Activated CD4-positive, alpha-beta memory T cell treated with anti-CD3 and anti-CD28 coated beads, Interleukin-2, amount 10 ng/mL, durations not matched to agents 7 days and 5 days (primary cell): ENCODE measurements around the gene INSIG1. TPM values are rescaled to one million over a fixed set of nuclear protein-coding genes. Genes with fewer than 3 reads are reported as not detected.

ENCODE experiments used
- CTCF ChIA-PET: fragments of 350-600 bp; sonication (Branson Sonifier 250); formaldehyde crosslinking; loops from one replicate; lab custom pipeline; 2021; ENCODE audit warnings: antibody characterized with exemption, inconsistent platforms; lab: Charles Lee
- POLR2A ChIA-PET: fragments of 350-600 bp; sonication (Branson Sonifier 250); formaldehyde crosslinking; loops from one replicate; lab custom pipeline; 2021; ENCODE audit warnings: antibody characterized with exemption; lab: Charles Lee
- DNase-seq: peaks from one replicate; pipeline ENCODE4 v3.0.0-alpha.2; 2020
- H3K27ac Mint-ChIP-seq: one replicate; pipeline ENCODE4 v1.8.0; 2021; ENCODE audit warnings: mild to moderate bottlenecking, mixed read lengths
- H3K27me3 Mint-ChIP-seq: one replicate; pipeline ENCODE4 v1.8.0; 2021; ENCODE audit warnings: mixed read lengths
- H3K36me3 Mint-ChIP-seq: one replicate; pipeline ENCODE4 v1.8.0; 2021; ENCODE audit warnings: low read depth, mixed read lengths
- H3K4me1 Mint-ChIP-seq: one replicate; pipeline ENCODE4 v1.8.0; 2021; ENCODE audit warnings: mixed read lengths
- H3K4me3 Mint-ChIP-seq: one replicate; pipeline ENCODE4 v1.8.0; 2021; ENCODE audit warnings: mild to moderate bottlenecking, mixed read lengths
- H3K9me3 Mint-ChIP-seq: one replicate; pipeline ENCODE4 v1.8.0; 2021; ENCODE audit warnings: mixed read lengths
- total RNA-seq, 2 experiments: library from RNA; stranded (reverse); gene quantifications; one replicate each; pipeline ENCODE4 v1.2.3, GENCODE V29; 2021

The INSIG1 gene
- total RNA-seq, 2 experiments from 2014 or later, result 276 to 283 TPM

GRCh38 chr7:155281398-155281969 lies 16.2 kb upstream of the INSIG1 start:
- no peak for DNase-seq
- Mint-ChIP-seq H3K27ac (no peak overlapping the region), H3K36me3 (peaks cover 9% of the 10 kb centered on the region), H3K4me1 (peaks cover 97% of the 10 kb centered on the region), H3K9me3 (no peaks in the 10 kb centered on the region), H3K4me3 (no peak overlapping the region), H3K27me3 (peaks cover 9% of the 10 kb centered on the region)
- ChIA-PET POLR2A (interaction anchor here (1.4 to 10.4 kb wide), 2 partner anchors 13 to 16 kb away, joined by 3 to 145 read pairs; partner anchors contain the start of gene INSIG1), CTCF (no interaction called here)

GRCh38 chr7:155282671-155283070 lies 15.0 kb upstream of the INSIG1 start:
- H3K4me1 Mint-ChIP-seq, result peaks cover 97% of the 10 kb centered on the region
- peak overlapping the region; percentile 55 for H3K27ac Mint-ChIP-seq
- no peak for DNase-seq
- H3K9me3 Mint-ChIP-seq, result no peaks in the 10 kb centered on the region
- peaks cover 9% of the 10 kb centered on the region for H3K27me3 Mint-ChIP-seq
- H3K36me3 Mint-ChIP-seq, result peaks cover 18% of the 10 kb centered on the region
- CTCF ChIA-PET, result interaction anchor here (0.9 kb wide), 1 partner anchor 14 kb away, joined by 6 read pairs; no protein-coding TSS in a partner anchor
- H3K4me3 Mint-ChIP-seq, result no peak overlapping the region
- POLR2A ChIA-PET, result interaction anchor here (0.9 to 10.4 kb wide), 4 partner anchors 9 to 77 kb away, joined by 3 to 145 read pairs (median 6); partner anchors contain the start of gene INSIG1

GRCh38 chr7:155283565-155284194 lies 14.0 kb upstream of the INSIG1 start:
- Mint-ChIP-seq H3K9me3 (no peaks in the 10 kb centered on the region), H3K4me1 (peaks cover 95% of the 10 kb centered on the region), H3K36me3 (peaks cover 18% of the 10 kb centered on the region), H3K4me3 (no peak overlapping the region), H3K27me3 (peaks cover 5% of the 10 kb centered on the region), H3K27ac (peak overlapping the region; percentile 55)
- ChIA-PET POLR2A (interaction anchor here (1.8 to 10.4 kb wide), 2 partner anchors 10 to 14 kb away, joined by 7 to 145 read pairs; partner anchors contain the start of gene INSIG1), CTCF (no interaction called here)
- peak; percentile 44 for DNase-seq

- Mint-ChIP-seq H3K27ac (no peak overlapping the region), H3K9me3 (no peaks in the 10 kb centered on the region), H3K36me3 (peaks cover 18% of the 10 kb centered on the region), H3K4me1 (peaks cover 86% of the 10 kb centered on the region), H3K27me3 (peaks cover 5% of the 10 kb centered on the region), H3K4me3 (no peak overlapping the region)
- DNase-seq, result no peak
- ChIA-PET POLR2A (interaction anchor here (1.0 to 10.4 kb wide), 2 partner anchors 13 to 281 kb away, joined by 3 to 145 read pairs; partner anchors contain the start of gene INSIG1), CTCF (no interaction called here)
Measured at GRCh38 chr7:155284496-155285274, 13.0 kb upstream of the INSIG1 start.

GRCh38 chr7:155285423-155285822 lies 12.3 kb upstream of the INSIG1 start:
- H3K9me3 Mint-ChIP-seq, result no peaks in the 10 kb centered on the region
- no peak overlapping the region for H3K4me3 Mint-ChIP-seq
- no peak for DNase-seq
- ChIA-PET CTCF (no interaction called here), POLR2A (interaction anchor here (1.0 to 10.4 kb wide), 2 partner anchors 12 to 282 kb away, joined by 3 to 145 read pairs; partner anchors contain the start of gene INSIG1)
- H3K4me1 Mint-ChIP-seq, result peaks cover 80% of the 10 kb centered on the region
- H3K27ac Mint-ChIP-seq, result peak overlapping the region; percentile 66
- peaks cover 18% of the 10 kb centered on the region for H3K36me3 Mint-ChIP-seq
- peaks cover 2% of the 10 kb centered on the region for H3K27me3 Mint-ChIP-seq

GRCh38 chr7:155285833-155286232 lies 11.8 kb upstream of the INSIG1 start:
- Mint-ChIP-seq H3K4me3 (no peak overlapping the region), H3K36me3 (peaks cover 18% of the 10 kb centered on the region), H3K27me3 (peaks cover 1% of the 10 kb centered on the region), H3K4me1 (peaks cover 79% of the 10 kb centered on the region), H3K9me3 (no peaks in the 10 kb centered on the region), H3K27ac (peak overlapping the region; percentile 66)
- ChIA-PET POLR2A (interaction anchor here (1.0 to 10.4 kb wide), 2 partner anchors 12 to 282 kb away, joined by 3 to 145 read pairs; partner anchors contain the start of gene INSIG1), CTCF (interaction anchor here (0.7 kb wide), 1 partner anchor 11 kb away, joined by 4 read pairs; no protein-coding TSS in a partner anchor)
- DNase-seq, result no peak

- DNase-seq, result no peak
- no peaks in the 10 kb centered on the region for H3K27me3 Mint-ChIP-seq
- H3K4me1 Mint-ChIP-seq, result peaks cover 80% of the 10 kb centered on the region
- H3K9me3 Mint-ChIP-seq, result no peaks in the 10 kb centered on the region
- POLR2A ChIA-PET, result interaction anchor here (1.6 to 10.4 kb wide), 2 partner anchors 11 to 82 kb away, joined by 4 to 145 read pairs; partner anchors contain the start of gene INSIG1
- H3K27ac Mint-ChIP-seq, result peak overlapping the region; percentile 66
- CTCF ChIA-PET, result interaction anchor here (0.7 to 1.2 kb wide), 2 partner anchors 10 to 359 kb away, joined by 4 read pairs; no protein-coding TSS in a partner anchor
- peaks cover 18% of the 10 kb centered on the region for H3K36me3 Mint-ChIP-seq
- no peak overlapping the region for H3K4me3 Mint-ChIP-seq
Measured at GRCh38 chr7:155286686-155287085, 11.0 kb upstream of the INSIG1 start.

- H3K27me3 Mint-ChIP-seq, result no peaks in the 10 kb centered on the region
- ChIA-PET POLR2A (interaction anchor here (1.6 to 10.4 kb wide), 2 partner anchors 10 to 82 kb away, joined by 4 to 145 read pairs; partner anchors contain the start of gene INSIG1), CTCF (interaction anchor here (1.2 to 1.4 kb wide), 3 partner anchors 9 to 360 kb away, joined by 3 to 4 read pairs (median 3); no protein-coding TSS in a partner anchor)
- DNase-seq, result no peak
- H3K27ac Mint-ChIP-seq, result no peak overlapping the region
- H3K9me3 Mint-ChIP-seq, result no peaks in the 10 kb centered on the region
- peaks cover 75% of the 10 kb centered on the region for H3K4me1 Mint-ChIP-seq
- H3K36me3 Mint-ChIP-seq, result peaks cover 18% of the 10 kb centered on the region
- H3K4me3 Mint-ChIP-seq, result no peak overlapping the region
Measured at GRCh38 chr7:155287284-155287935, 10.3 kb upstream of the INSIG1 start.

GRCh38 chr7:155288055-155288454 lies 9.6 kb upstream of the INSIG1 start:
- no peak for DNase-seq
- peak overlapping the region; percentile 9 for H3K27ac Mint-ChIP-seq
- peaks cover 23% of the 10 kb centered on the region for H3K36me3 Mint-ChIP-seq
- H3K4me3 Mint-ChIP-seq, result no peak overlapping the region
- POLR2A ChIA-PET, result interaction anchor here (1.6 to 10.4 kb wide), 2 partner anchors 9 to 83 kb away, joined by 4 to 145 read pairs; partner anchors contain the start of gene INSIG1
- H3K9me3 Mint-ChIP-seq, result no peaks in the 10 kb centered on the region
- H3K27me3 Mint-ChIP-seq, result peaks cover 2% of the 10 kb centered on the region
- CTCF ChIA-PET, result interaction anchor here (1.2 to 1.4 kb wide), 3 partner anchors 8 to 360 kb away, joined by 3 to 4 read pairs (median 3); no protein-coding TSS in a partner anchor
- peaks cover 74% of the 10 kb centered on the region for H3K4me1 Mint-ChIP-seq

- H3K4me3 Mint-ChIP-seq, result no peak overlapping the region
- POLR2A ChIA-PET, result interaction anchor here (1.5 to 10.4 kb wide), 2 partner anchors 8 to 11 kb away, joined by 3 to 145 read pairs; partner anchors contain the start of gene INSIG1
- no peak overlapping the region for H3K27ac Mint-ChIP-seq
- peaks cover 2% of the 10 kb centered on the region for H3K27me3 Mint-ChIP-seq
- peaks cover 66% of the 10 kb centered on the region for H3K4me1 Mint-ChIP-seq
- DNase-seq, result no peak
- no peaks in the 10 kb centered on the region for H3K9me3 Mint-ChIP-seq
- peaks cover 23% of the 10 kb centered on the region for H3K36me3 Mint-ChIP-seq
- CTCF ChIA-PET, result no interaction called here
Measured at GRCh38 chr7:155289107-155289506, 8.6 kb upstream of the INSIG1 start.

- Mint-ChIP-seq H3K4me3 (no peak overlapping the region), H3K9me3 (peaks cover 3% of the 10 kb centered on the region), H3K27ac (no peak overlapping the region), H3K36me3 (peaks cover 28% of the 10 kb centered on the region), H3K27me3 (peaks cover 2% of the 10 kb centered on the region), H3K4me1 (peaks cover 62% of the 10 kb centered on the region)
- ChIA-PET POLR2A (interaction anchor here (1.5 to 10.4 kb wide), 2 partner anchors 7 to 12 kb away, joined by 3 to 145 read pairs; partner anchors contain the start of gene INSIG1), CTCF (no interaction called here)
- DNase-seq, result no peak
Measured at GRCh38 chr7:155289949-155290501, 7.7 kb upstream of the INSIG1 start.
